Mesenchymal stem cell (in vitro differentiated cells and primary cell): ENCODE data around the gene RBMS1.

ENCODE experiments used
- DNase-seq: peaks from one replicate; pipeline ENCODE4 v3.0.0-alpha.2; 2013
- H2AFZ ChIP-seq: one replicate; pipeline ENCODE4 v1.6.1; 2013; ENCODE audit warnings: low read depth, mild to moderate bottlenecking, control low read depth, inconsistent platforms, low read length, moderate library complexity
- H2AK5ac ChIP-seq: 2 replicates; pipeline ENCODE4 v1.6.1; 2013; ENCODE audit warnings: low read length, moderate library complexity, mild to moderate bottlenecking, inconsistent platforms; ENCODE audit not compliant: severe bottlenecking
- H2BK120ac ChIP-seq: one replicate; pipeline ENCODE4 v1.6.1; 2013; ENCODE audit warnings: low read depth, mild to moderate bottlenecking, inconsistent platforms, low read length, moderate library complexity
- H2BK12ac ChIP-seq, 2 experiments: one replicate each; pipeline ENCODE4 v1.6.1; 2013; ENCODE audit warnings: inconsistent platforms in 2 of 2, low read length in 2 of 2, mild to moderate bottlenecking in 2 of 2, moderate library complexity in 2 of 2, control low read depth in 1 of 2
- H2BK15ac ChIP-seq: one replicate; pipeline ENCODE4 v1.6.1; 2013; ENCODE audit warnings: mild to moderate bottlenecking, low read depth, inconsistent platforms; ENCODE audit not compliant: poor library complexity, severe bottlenecking
- H2BK5ac ChIP-seq: 2 replicates; pipeline ENCODE4 v1.6.1; 2013; ENCODE audit warnings: low read depth, mild to moderate bottlenecking, low read length, control low read depth, inconsistent platforms; ENCODE audit not compliant: poor library complexity, severe bottlenecking
- H3K14ac ChIP-seq, 2 experiments: one replicate each; pipeline ENCODE4 v1.6.1; 2013; ENCODE audit warnings: inconsistent platforms in 2 of 2, low read length in 2 of 2, control low read depth in 1 of 2, mild to moderate bottlenecking in 1 of 2, moderate library complexity in 1 of 2
- H3K18ac ChIP-seq, 2 experiments: one replicate each; pipeline ENCODE4 v1.6.1; 2013; ENCODE audit warnings: inconsistent platforms in 2 of 2, low read length in 2 of 2, control low read depth in 1 of 2, low read depth in 1 of 2, mild to moderate bottlenecking in 1 of 2
- H3K23ac ChIP-seq, 2 experiments: one replicate each; pipeline ENCODE4 v1.6.1; 2013; ENCODE audit warnings: inconsistent platforms in 2 of 2, low read length in 2 of 2, mild to moderate bottlenecking in 2 of 2, moderate library complexity in 2 of 2, control low read depth in 1 of 2
- H3K27ac ChIP-seq: 2 replicates; pipeline ENCODE4 v1.5.1; 2013; ENCODE audit warnings: mild to moderate bottlenecking, moderate library complexity, low read length, control low read depth, inconsistent platforms; ENCODE audit not compliant: poor library complexity, severe bottlenecking
- H3K27me3 ChIP-seq, 2 experiments: 2 replicates each; pipeline versions ENCODE4 v1.6.1 to v1.7.0; 2013; ENCODE audit warnings: low read length in 2 of 2, mild to moderate bottlenecking in 2 of 2, moderate library complexity in 2 of 2, control low read depth in 1 of 2, inconsistent platforms in 1 of 2; ENCODE audit not compliant: control insufficient read depth in 1 of 2, insufficient read depth in 1 of 2
- H3K36me3 ChIP-seq, 2 experiments: 2 replicates each; pipeline versions ENCODE4 v1.6.1 to v1.7.0; 2013; ENCODE audit warnings: low read length in 2 of 2, control low read depth in 1 of 2, inconsistent platforms in 1 of 2, low read depth in 1 of 2, mild to moderate bottlenecking in 1 of 2; ENCODE audit not compliant: insufficient read depth in 2 of 2, control insufficient read depth in 1 of 2
- H3K4ac ChIP-seq, 2 experiments: one replicate each; pipeline ENCODE4 v1.6.1; 2013; ENCODE audit warnings: inconsistent platforms in 2 of 2, low read length in 2 of 2, mild to moderate bottlenecking in 2 of 2, moderate library complexity in 2 of 2, control low read depth in 1 of 2, low read depth in 1 of 2
- H3K4me1 ChIP-seq: 2 replicates; pipeline ENCODE4 v1.6.1; 2013; ENCODE audit warnings: low read depth, low read length, control low read depth; ENCODE audit not compliant: control insufficient read depth, insufficient read depth
- H3K4me2 ChIP-seq: 2 replicates; pipeline ENCODE4 v1.6.1; 2013; ENCODE audit warnings: low read length, mild to moderate bottlenecking, inconsistent platforms; ENCODE audit not compliant: poor library complexity, severe bottlenecking
- H3K4me3 ChIP-seq, 2 experiments: 2 replicates each; pipeline versions ENCODE4 v1.5.1 to v1.7.0; 2013; ENCODE audit warnings: low read length in 2 of 2, mild to moderate bottlenecking in 2 of 2, control low read depth in 1 of 2, low read depth in 1 of 2; ENCODE audit not compliant: insufficient read depth in 1 of 2
- H3K79me1 ChIP-seq: replicated peaks from 2 replicates; pipeline ENCODE4 v1.6.1; 2013; ENCODE audit warnings: mild to moderate bottlenecking, control low read depth, low read length, inconsistent platforms; ENCODE audit not compliant: poor library complexity, severe bottlenecking
- H3K9ac ChIP-seq: 2 replicates; pipeline ENCODE4 v1.7.0; 2013; ENCODE audit warnings: mild to moderate bottlenecking, low read length, moderate library complexity
- H3K9me3 ChIP-seq: 2 replicates; pipeline ENCODE4 v1.7.0; 2013; ENCODE audit warnings: mild to moderate bottlenecking, low read length; ENCODE audit not compliant: control insufficient read depth
- H4K8ac ChIP-seq: one replicate; pipeline ENCODE4 v1.6.1; 2013; ENCODE audit warnings: inconsistent platforms, mild to moderate bottlenecking, low read length, moderate library complexity
- H4K91ac ChIP-seq: one replicate; pipeline ENCODE4 v1.6.1; 2013; ENCODE audit warnings: mild to moderate bottlenecking, low read length, inconsistent platforms
- WGBS: methylation state at CpG from one replicate; pipeline ENCODE4 v1.1.7; 2013; ENCODE audit warnings: mixed read lengths; 5-methylcytosine and 5-hydroxymethylcytosine counted together

The RBMS1 gene

GRCh38 chr2:160252900-160253299 lies 240.7 kb downstream of the RBMS1 start:
- no peak overlapping the region for H2BK12ac ChIP-seq
- H3K9me3 ChIP-seq: no peaks in the 10 kb centered on the region
- H3K36me3 ChIP-seq: no peaks in the 10 kb centered on the region
- no peaks in the 10 kb centered on the region for H3K27me3 ChIP-seq
- no peak overlapping the region for H3K4me3 ChIP-seq
- H3K79me1 ChIP-seq: peaks cover 10% of the 10 kb centered on the region
- peak overlapping the region; percentile 43 for H3K27ac ChIP-seq
- H2BK5ac ChIP-seq: no peak overlapping the region
- H3K14ac ChIP-seq: no peak overlapping the region
- H4K8ac ChIP-seq: no peak overlapping the region
- no peak overlapping the region for H3K4me2 ChIP-seq
- H2AK5ac ChIP-seq: no peak overlapping the region
- no peak overlapping the region for H3K18ac ChIP-seq
- H2BK120ac ChIP-seq: no peak overlapping the region
- H3K4ac ChIP-seq: no peak overlapping the region
- 100% methylated on average over 1 of the region's 1 CpG for WGBS
- no peak overlapping the region for H3K9ac ChIP-seq
- no peak overlapping the region for H2AFZ ChIP-seq
- DNase-seq: no peak
- H2BK15ac ChIP-seq: no peak overlapping the region
- H3K4me1 ChIP-seq: peaks cover 7% of the 10 kb centered on the region
- no peak overlapping the region for H4K91ac ChIP-seq
- H3K23ac ChIP-seq: no peak overlapping the region

GRCh38 chr2:160252278-160252887 lies 241.2 kb downstream of the RBMS1 start:
- H3K18ac ChIP-seq: no peak overlapping the region
- no peak overlapping the region for H3K27ac ChIP-seq
- H2AK5ac ChIP-seq: no peak overlapping the region
- no CpG with 5 or more reads among the region's 1 CpG for WGBS
- H3K4ac ChIP-seq: no peak overlapping the region
- peaks cover 8% of the 10 kb centered on the region for H3K4me1 ChIP-seq
- no peak overlapping the region for H3K4me2 ChIP-seq
- H4K8ac ChIP-seq: no peak overlapping the region
- no peak overlapping the region for H2BK120ac ChIP-seq
- H3K36me3 ChIP-seq: no peaks in the 10 kb centered on the region
- H2BK12ac ChIP-seq: no peak overlapping the region
- H2BK5ac ChIP-seq: no peak overlapping the region
- DNase-seq: peak; percentile 55
- H3K23ac ChIP-seq: no peak overlapping the region
- no peaks in the 10 kb centered on the region for H3K27me3 ChIP-seq
- no peak overlapping the region for H4K91ac ChIP-seq
- H3K14ac ChIP-seq: no peak overlapping the region
- peak overlapping the region; percentile 46 for H3K9ac ChIP-seq
- no peak overlapping the region for H2BK15ac ChIP-seq
- H3K9me3 ChIP-seq: no peaks in the 10 kb centered on the region
- no peak overlapping the region for H2AFZ ChIP-seq
- H3K79me1 ChIP-seq: peaks cover 10% of the 10 kb centered on the region
- no peak overlapping the region for H3K4me3 ChIP-seq

- no peak overlapping the region for H3K14ac ChIP-seq
- no peak overlapping the region for H3K9ac ChIP-seq
- H2BK120ac ChIP-seq: no peak overlapping the region
- H4K91ac ChIP-seq: no peak overlapping the region
- no peaks in the 10 kb centered on the region for H3K36me3 ChIP-seq
- peaks cover 5% of the 10 kb centered on the region for H3K4me1 ChIP-seq
- no peak overlapping the region for H2BK15ac ChIP-seq
- peak overlapping the region; percentile 36 for H2BK5ac ChIP-seq
- H3K9me3 ChIP-seq: no peaks in the 10 kb centered on the region
- H2BK12ac ChIP-seq: peak overlapping the region in 1 of 2 experiments; percentile 95
- H3K18ac ChIP-seq: peak overlapping the region; percentile 28 to 56
- H3K79me1 ChIP-seq: peaks cover 10% of the 10 kb centered on the region
- H3K23ac ChIP-seq: no peak overlapping the region
- no peak overlapping the region for H4K8ac ChIP-seq
- peak overlapping the region; percentile 56 for H2AFZ ChIP-seq
- peak overlapping the region in 1 of 2 experiments; percentile 59 for H3K4ac ChIP-seq
- H3K4me3 ChIP-seq: no peak overlapping the region
- H3K27me3 ChIP-seq: no peaks in the 10 kb centered on the region
- no peak overlapping the region for H3K27ac ChIP-seq
- H3K4me2 ChIP-seq: no peak overlapping the region
- no peak for DNase-seq
- H2AK5ac ChIP-seq: peak overlapping the region; percentile 78
Observed at GRCh38 chr2:160251569-160251968, 242.0 kb downstream of the RBMS1 start.

DNA sequence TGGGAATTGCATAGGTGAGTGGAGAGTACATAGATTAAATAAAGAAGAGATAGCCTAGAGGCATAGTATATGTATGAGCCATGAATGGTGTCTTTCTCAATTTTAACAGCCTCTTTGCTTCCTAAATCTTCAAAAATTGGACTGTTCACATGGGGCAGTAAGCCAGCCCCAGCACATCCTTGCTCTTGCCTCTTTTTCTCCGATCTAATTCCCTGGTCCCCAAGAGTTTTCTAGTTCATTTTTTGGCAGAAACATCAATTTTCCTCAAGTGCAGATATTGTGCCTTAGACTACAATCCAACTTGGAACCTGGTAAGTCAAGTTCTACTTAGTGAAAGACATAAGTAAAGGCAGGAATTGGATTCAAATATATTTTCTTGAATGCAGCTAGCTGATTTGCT lies 243.7 kb downstream of the RBMS1 start:
- Histone ChIP-seq H3K79me1 (peaks cover 10% of the 10 kb centered on the region), H3K4me1 (peaks cover 5% of the 10 kb centered on the region), H2AFZ (no peak overlapping the region), H3K36me3 (no peaks in the 10 kb centered on the region), H3K18ac (no peak overlapping the region), H2BK5ac (no peak overlapping the region), H4K91ac (no peak overlapping the region), H3K27me3 (no peaks in the 10 kb centered on the region), H4K8ac (no peak overlapping the region), H3K23ac (no peak overlapping the region), H3K4ac (no peak overlapping the region), H3K27ac (no peak overlapping the region), H3K4me3 (no peak overlapping the region), H3K9me3 (no peaks in the 10 kb centered on the region), H2BK120ac (no peak overlapping the region), H3K14ac (no peak overlapping the region), H3K9ac (no peak overlapping the region), H2AK5ac (no peak overlapping the region), H3K4me2 (no peak overlapping the region), H2BK15ac (no peak overlapping the region), H2BK12ac (no peak overlapping the region)
- WGBS: 86% methylated on average over 1 of the region's 1 CpG
- no peak for DNase-seq
